Thymus (tissue), 11 donors: ENCODE data around the gene DLGAP3. TPM values are rescaled to one million over a fixed set of nuclear protein-coding genes. Genes with fewer than 3 reads are reported as not detected.
A peak's percentile ranks its signal among the peaks of the same experiment; 100 is the strongest.

Experiments
- DNase-seq, 9 donors: peaks; one replicate each; pipeline ENCODE4 v3.0.0-alpha.2; 2013; ENCODE audit warnings: low spot score in 9 of 9, low read depth in 6 of 9, missing footprints in 1 of 9
- H3K27ac ChIP-seq, 2 donors: one replicate each; pipeline ENCODE4 v1.5.1; 2013; ENCODE audit warnings: control low read depth in 1 of 2, low read depth in 1 of 2, low read length in 1 of 2, mild to moderate bottlenecking in 1 of 2, moderate library complexity in 1 of 2
- H3K27me3 ChIP-seq, 2 donors: one replicate each; pipeline ENCODE4 v1.5.1; 2013; ENCODE audit warnings: low read length in 1 of 2; ENCODE audit not compliant: control insufficient read depth in 2 of 2, insufficient read depth in 1 of 2
- H3K36me3 ChIP-seq, 2 donors: one replicate each; pipeline ENCODE4 v1.5.1; 2013; ENCODE audit warnings: low read length in 1 of 2, mild to moderate bottlenecking in 1 of 2, moderate library complexity in 1 of 2; ENCODE audit not compliant: control insufficient read depth in 2 of 2, insufficient read depth in 2 of 2
- H3K4me1 ChIP-seq, 2 donors: one replicate each; pipeline ENCODE4 v1.5.1; 2013; ENCODE audit warnings: low read length in 2 of 2; ENCODE audit not compliant: control insufficient read depth in 2 of 2, insufficient read depth in 2 of 2
- H3K4me3 ChIP-seq, 2 donors: one replicate each; pipeline ENCODE4 v1.5.1; 2013; ENCODE audit warnings: low read length in 2 of 2, control low read depth in 1 of 2, mild to moderate bottlenecking in 1 of 2
- H3K9me3 ChIP-seq, 2 donors: one replicate each; pipeline ENCODE4 v1.5.1; 2013; ENCODE audit warnings: low read length in 1 of 2, mild to moderate bottlenecking in 1 of 2; ENCODE audit not compliant: control insufficient read depth in 2 of 2, insufficient read depth in 1 of 2
- WGBS: extraction: QIAGEN DNeasy Blood & Tissue Kit; methylation state at CpG from one replicate; pipeline ENCODE4 v1.1.7; 2013; 5-methylcytosine and 5-hydroxymethylcytosine counted together
- polyA plus RNA-seq: library from polyadenylated mRNA; stranded (reverse); fragments of 200-250 nt; gene quantifications from one replicate; pipeline ENCODE4 v1.2.3, GENCODE V29; 2013
- total RNA-seq: library from RNA; stranded (reverse); fragments of 120-200 nt; gene quantifications from one replicate; pipeline ENCODE4 v1.2.4, GENCODE V29; 2013
- donor health status: healthy.

DLGAP3 gene
- total and polyA plus RNA-seq, 2 donors = 0.23 to 0.24 TPM

DNA sequence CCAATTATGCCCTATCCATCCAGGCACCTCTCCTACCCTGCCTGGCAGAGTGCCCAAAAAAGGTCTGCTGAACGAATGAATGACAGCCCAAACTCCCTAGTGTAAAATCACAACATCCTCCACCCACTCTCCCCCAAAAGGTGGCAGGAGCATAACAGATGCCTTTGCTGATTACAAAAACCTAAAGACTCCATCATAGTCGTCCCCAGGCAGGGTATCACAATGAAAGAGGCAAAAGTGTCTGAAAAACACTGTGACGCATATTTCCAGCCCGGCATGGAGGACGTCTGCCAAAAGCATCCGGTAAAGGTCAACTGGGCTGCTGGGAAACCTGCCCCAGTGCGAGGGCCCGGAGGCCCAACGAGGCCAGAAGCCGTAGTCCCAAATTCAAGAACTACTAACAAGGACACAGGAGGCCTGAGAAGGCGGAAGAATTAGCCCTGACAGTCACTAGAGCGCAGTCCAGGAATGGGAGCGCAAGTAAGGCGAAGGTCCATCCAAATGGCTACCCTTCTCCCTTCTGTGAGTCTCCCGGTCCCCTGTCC lies 70.5 kb downstream of the DLGAP3 start:
- Histone ChIP-seq H3K27me3 (peaks cover 2 to 7% of the 10 kb centered on the region in 2 donors), H3K4me1 (peaks cover 20 to 22% of the 10 kb centered on the region in 2 donors), H3K27ac (peak overlapping the region; percentile 58 to 82), H3K9me3 (no peaks in the 10 kb centered on the region), H3K36me3 (peaks cover 12 to 22% of the 10 kb centered on the region in 2 donors), H3K4me3 (peak overlapping the region; percentile 66 to 90)
- peak in 1 of 9 donors; percentile 58 for DNase-seq
- under 1% methylated on average over 15 of the region's 15 CpGs for WGBS

DNA sequence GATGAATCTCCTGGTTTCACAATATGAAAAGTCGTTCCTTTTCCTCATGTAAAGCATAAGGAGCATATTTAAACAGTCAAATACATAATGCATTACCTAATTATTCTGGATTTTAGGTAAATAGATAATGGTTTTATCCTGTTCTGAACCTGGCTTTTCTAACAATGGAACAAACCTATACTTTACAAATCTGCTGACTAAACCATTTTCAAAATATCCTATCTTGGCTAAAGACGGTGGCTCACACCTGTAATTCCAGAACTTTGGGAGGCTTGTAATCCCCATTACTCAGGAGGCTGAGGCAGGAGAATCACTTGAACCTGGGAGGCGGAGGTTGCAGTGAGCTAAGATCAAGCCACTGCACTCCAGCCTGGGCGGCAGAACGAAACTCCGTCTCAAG lies 72.8 kb downstream of the DLGAP3 start:
- no peak for DNase-seq
- H3K36me3 ChIP-seq = peaks cover 16 to 23% of the 10 kb centered on the region in 2 donors
- peaks cover 15% of the 10 kb centered on the region in 2 donors for H3K4me1 ChIP-seq
- H3K27me3 ChIP-seq = no peaks in the 10 kb centered on the region
- 98% methylated on average over 6 of the region's 6 CpGs for WGBS
- no peak overlapping the region for H3K4me3 ChIP-seq
- H3K27ac ChIP-seq = no peak overlapping the region
- no peaks in the 10 kb centered on the region for H3K9me3 ChIP-seq

- Histone ChIP-seq H3K36me3 (peaks cover 23 to 25% of the 10 kb centered on the region in 2 donors), H3K4me1 (peaks cover 0 to 3% of the 10 kb centered on the region in 2 donors), H3K27me3 (no peaks in the 10 kb centered on the region), H3K9me3 (no peaks in the 10 kb centered on the region), H3K27ac (peak overlapping the region in 1 of 2 donors; percentile 19), H3K4me3 (no peak overlapping the region)
- WGBS = 58% methylated on average over 6 of the region's 6 CpGs
- DNase-seq = peak; percentile 73 to 94 (median 83)
Measured at GRCh38 chr1:34852677-34853217, 76.7 kb downstream of the DLGAP3 start.

GRCh38 chr1:34851431-34852105 lies 77.9 kb downstream of the DLGAP3 start:
- 90% methylated on average over 13 of the region's 13 CpGs for WGBS
- no peak overlapping the region for H3K27ac ChIP-seq
- peaks cover 23 to 25% of the 10 kb centered on the region in 2 donors for H3K36me3 ChIP-seq
- no peak for DNase-seq
- H3K27me3 ChIP-seq = no peaks in the 10 kb centered on the region
- no peak overlapping the region for H3K4me3 ChIP-seq
- H3K9me3 ChIP-seq = no peaks in the 10 kb centered on the region
- H3K4me1 ChIP-seq = peaks cover 0 to 3% of the 10 kb centered on the region in 2 donors

- DNase-seq = no peak
- 81% methylated on average over 6 of the region's 6 CpGs for WGBS
- Histone ChIP-seq H3K4me3 (no peak overlapping the region), H3K36me3 (peaks cover 15 to 21% of the 10 kb centered on the region in 2 donors), H3K27ac (no peak overlapping the region), H3K27me3 (no peaks in the 10 kb centered on the region), H3K4me1 (peaks cover 0 to 3% of the 10 kb centered on the region in 2 donors), H3K9me3 (no peaks in the 10 kb centered on the region)
Measured at GRCh38 chr1:34850382-34850781, 79.1 kb downstream of the DLGAP3 start.

GRCh38 chr1:34847094-34847493 lies 82.4 kb downstream of the DLGAP3 start:
- DNase-seq = no peak
- Histone ChIP-seq H3K36me3 (peaks cover 0 to 13% of the 10 kb centered on the region in 2 donors), H3K27me3 (no peaks in the 10 kb centered on the region), H3K4me3 (no peak overlapping the region), H3K27ac (no peak overlapping the region), H3K4me1 (no peaks in the 10 kb centered on the region), H3K9me3 (no peaks in the 10 kb centered on the region)
- WGBS = 97% methylated on average over 7 of the region's 7 CpGs

DNA sequence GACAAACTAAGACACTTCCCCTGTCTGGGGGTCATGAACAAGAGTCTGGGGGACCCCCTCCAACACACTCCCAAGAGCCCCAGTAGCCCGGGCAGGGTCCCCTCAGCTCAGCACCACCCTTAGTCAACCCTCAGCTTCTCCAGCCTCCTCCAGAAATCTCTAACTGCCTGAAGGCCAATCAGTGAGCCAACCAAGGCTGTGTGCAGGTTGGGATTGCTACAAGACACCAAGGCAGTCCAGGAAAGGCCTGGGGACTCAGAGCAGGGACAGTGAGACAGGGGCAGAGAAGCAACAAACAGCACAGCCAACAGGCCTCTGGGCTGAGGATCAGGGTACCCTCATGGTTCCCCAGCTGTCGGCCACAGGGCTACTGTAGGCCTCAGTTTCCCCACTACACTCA lies 83.2 kb downstream of the DLGAP3 start:
- peaks cover 0 to 5% of the 10 kb centered on the region in 2 donors for H3K36me3 ChIP-seq
- H3K27ac ChIP-seq = no peak overlapping the region
- H3K4me1 ChIP-seq = no peaks in the 10 kb centered on the region
- H3K27me3 ChIP-seq = no peaks in the 10 kb centered on the region
- no peak for DNase-seq
- H3K4me3 ChIP-seq = no peak overlapping the region
- no peaks in the 10 kb centered on the region for H3K9me3 ChIP-seq
- 99% methylated on average over 2 of the region's 2 CpGs for WGBS

- Histone ChIP-seq H3K27ac (no peak overlapping the region), H3K4me3 (no peak overlapping the region), H3K9me3 (no peaks in the 10 kb centered on the region), H3K4me1 (no peaks in the 10 kb centered on the region), H3K36me3 (no peaks in the 10 kb centered on the region), H3K27me3 (no peaks in the 10 kb centered on the region)
- no peak for DNase-seq
- WGBS = 84% methylated on average over 16 of the region's 16 CpGs
Measured at GRCh38 chr1:34845131-34845901, 84.1 kb downstream of the DLGAP3 start.

- H3K4me3 ChIP-seq = no peak overlapping the region
- WGBS = 96% methylated on average over 4 of the region's 4 CpGs
- H3K36me3 ChIP-seq = no peaks in the 10 kb centered on the region
- H3K4me1 ChIP-seq = no peaks in the 10 kb centered on the region
- no peak overlapping the region for H3K27ac ChIP-seq
- no peaks in the 10 kb centered on the region for H3K27me3 ChIP-seq
- H3K9me3 ChIP-seq = no peaks in the 10 kb centered on the region
- DNase-seq = no peak
Measured at GRCh38 chr1:34844252-34844634, 85.2 kb downstream of the DLGAP3 start.
